ENCODE results near the gene OR13A1.
"Not testable (repeated sequence)": the region's sequence is repeated elsewhere in the genome, so short reads cannot be mapped to it uniquely, and the experiment has no call there.

OR13A1 gene

GRCh38 chr10:45280113-45280760 is 35.2 kb downstream of the OR13A1 start:
- no peak for DNase-seq

- DNase-seq, result no peak
Observed at GRCh38 chr10:45279682-45280081, 35.7 kb downstream of the OR13A1 start.

GRCh38 chr10:45278860-45279498 is 36.4 kb downstream of the OR13A1 start:
- no peak for DNase-seq

- DNase-seq, result not testable (repeated sequence)
Observed at GRCh38 chr10:45276146-45276545, 39.3 kb downstream of the OR13A1 start.

- no peak for DNase-seq
Observed at GRCh38 chr10:45274364-45274763, 41.0 kb downstream of the OR13A1 start.

- DNase-seq, result not testable (repeated sequence)
Observed at GRCh38 chr10:45267777-45268176, 47.6 kb downstream of the OR13A1 start.

GRCh38 chr10:45265996-45266395 is 49.4 kb downstream of the OR13A1 start:
- DNase-seq, result no peak

- no peak for DNase-seq
Observed at GRCh38 chr10:45261946-45262345, 53.5 kb downstream of the OR13A1 start.

GRCh38 chr10:45261243-45261775 is 54.1 kb downstream of the OR13A1 start:
- no peak for DNase-seq

- DNase-seq, result not testable (repeated sequence)
Observed at GRCh38 chr10:45260635-45261034, 54.8 kb downstream of the OR13A1 start.

- not testable (repeated sequence) for DNase-seq
Observed at GRCh38 chr10:45259786-45260495, 55.5 kb downstream of the OR13A1 start.

- DNase-seq, result no peak
Observed at GRCh38 chr10:45257600-45257999, 57.8 kb downstream of the OR13A1 start.

- no peak for DNase-seq
Observed at GRCh38 chr10:45256246-45256645, 59.2 kb downstream of the OR13A1 start.

GRCh38 chr10:45255706-45256105 is 59.7 kb downstream of the OR13A1 start:
- DNase-seq, result no peak

- DNase-seq, result no peak
Observed at GRCh38 chr10:45254892-45255291, 60.5 kb downstream of the OR13A1 start.

GRCh38 chr10:45253183-45253914 is 62.1 kb downstream of the OR13A1 start:
- DNase-seq, result no peak
